GM19043 (cell line): Measurements from ENCODE around the gene CD81.

Source experiments
- ATAC-seq: cut with Tn5 transposase; IDR thresholded peaks from one replicate; pipeline ENCODE4 v1.9.1; 2021; ENCODE audit warnings: low read depth; ENCODE audit not compliant: unreplicated experiment

The CD81 gene

GRCh38 chr11:2388431-2389376 is 11.6 kb downstream of the CD81 start:
- no peak for ATAC-seq

- ATAC-seq = no peak
Observed at GRCh38 chr11:2389377-2390026, 12.4 kb downstream of the CD81 start.

GRCh38 chr11:2390091-2390724 is 13.1 kb downstream of the CD81 start:
- no peak for ATAC-seq

DNA sequence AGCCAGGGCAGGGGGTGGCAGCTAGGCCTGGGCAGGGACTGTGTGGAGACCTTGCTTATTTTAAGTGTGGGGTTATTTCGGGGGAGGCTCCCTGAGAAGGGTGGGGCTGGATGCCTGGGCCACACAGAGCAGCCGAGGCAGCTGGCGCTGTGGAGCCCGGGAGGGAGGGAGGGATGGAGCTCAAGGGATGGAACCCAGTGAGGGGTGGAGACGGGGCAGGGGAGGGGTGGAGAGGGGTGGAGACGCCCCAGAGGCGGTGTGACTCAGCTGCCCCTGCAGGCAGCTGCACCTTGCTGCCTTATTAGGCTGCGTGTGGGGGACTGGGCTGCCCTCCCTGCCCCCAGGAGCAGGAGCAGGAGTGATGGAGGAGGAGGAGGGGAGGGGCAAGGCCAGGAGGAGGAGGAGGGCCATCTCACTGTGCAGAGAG is 13.6 kb downstream of the CD81 start:
- no peak for ATAC-seq

- ATAC-seq = no peak
Observed at GRCh38 chr11:2391181-2391975, 14.3 kb downstream of the CD81 start.

GRCh38 chr11:2392241-2392959 is 15.3 kb downstream of the CD81 start:
- ATAC-seq = no peak

- no peak for ATAC-seq
Observed at GRCh38 chr11:2393111-2393868, 16.2 kb downstream of the CD81 start.

GRCh38 chr11:2393941-2394817 is 17.1 kb downstream of the CD81 start:
- no peak for ATAC-seq

- no peak for ATAC-seq
Observed at GRCh38 chr11:2394818-2395105, 17.7 kb downstream of the CD81 start.

GRCh38 chr11:2395211-2395730 is 18.2 kb downstream of the CD81 start:
- ATAC-seq = no peak

DNA sequence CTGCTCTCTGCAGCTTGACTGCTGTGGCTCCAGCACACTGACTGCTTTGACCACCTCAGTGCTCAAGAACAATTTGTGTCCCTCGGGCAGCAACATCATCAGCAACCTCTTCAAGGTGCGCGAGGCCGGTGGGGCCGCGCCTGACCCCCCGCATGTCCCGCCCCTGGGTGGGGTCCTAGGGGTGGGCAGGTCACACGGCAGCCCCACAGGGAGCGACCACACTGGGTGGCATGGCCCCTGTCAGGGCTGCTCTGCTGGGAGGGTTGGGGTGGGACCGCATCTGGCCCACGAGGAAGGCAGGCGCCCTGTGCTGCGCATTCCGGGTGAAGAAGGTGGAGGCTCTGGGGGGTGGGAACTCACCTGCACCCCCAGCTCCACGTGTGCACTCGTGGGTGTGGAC is 18.7 kb downstream of the CD81 start:
- no peak for ATAC-seq

DNA sequence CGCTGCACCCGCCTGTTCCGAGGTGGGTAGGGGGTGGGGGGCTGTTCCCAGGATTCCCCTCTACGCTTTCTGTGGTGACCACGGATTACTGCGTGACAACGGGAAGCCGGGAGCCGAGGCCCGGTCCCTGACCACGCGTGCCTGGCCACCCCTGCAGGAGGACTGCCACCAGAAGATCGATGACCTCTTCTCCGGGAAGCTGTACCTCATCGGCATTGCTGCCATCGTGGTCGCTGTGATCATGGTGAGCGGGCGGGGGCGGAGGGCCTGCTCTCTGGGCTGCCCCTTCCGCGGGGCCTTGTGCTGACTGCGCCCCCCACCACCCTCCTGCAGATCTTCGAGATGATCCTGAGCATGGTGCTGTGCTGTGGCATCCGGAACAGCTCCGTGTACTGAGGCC is 19.4 kb downstream of the CD81 start:
- ATAC-seq = no peak

DNA sequence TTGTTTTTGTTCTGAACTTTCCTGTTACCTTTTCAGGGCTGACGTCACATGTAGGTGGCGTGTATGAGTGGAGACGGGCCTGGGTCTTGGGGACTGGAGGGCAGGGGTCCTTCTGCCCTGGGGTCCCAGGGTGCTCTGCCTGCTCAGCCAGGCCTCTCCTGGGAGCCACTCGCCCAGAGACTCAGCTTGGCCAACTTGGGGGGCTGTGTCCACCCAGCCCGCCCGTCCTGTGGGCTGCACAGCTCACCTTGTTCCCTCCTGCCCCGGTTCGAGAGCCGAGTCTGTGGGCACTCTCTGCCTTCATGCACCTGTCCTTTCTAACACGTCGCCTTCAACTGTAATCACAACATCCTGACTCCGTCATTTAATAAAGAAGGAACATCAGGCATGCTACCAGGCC is 19.9 kb downstream of the CD81 start:
- ATAC-seq = no peak

GRCh38 chr11:2398664-2399355 is 21.7 kb downstream of the CD81 start:
- no peak for ATAC-seq

DNA sequence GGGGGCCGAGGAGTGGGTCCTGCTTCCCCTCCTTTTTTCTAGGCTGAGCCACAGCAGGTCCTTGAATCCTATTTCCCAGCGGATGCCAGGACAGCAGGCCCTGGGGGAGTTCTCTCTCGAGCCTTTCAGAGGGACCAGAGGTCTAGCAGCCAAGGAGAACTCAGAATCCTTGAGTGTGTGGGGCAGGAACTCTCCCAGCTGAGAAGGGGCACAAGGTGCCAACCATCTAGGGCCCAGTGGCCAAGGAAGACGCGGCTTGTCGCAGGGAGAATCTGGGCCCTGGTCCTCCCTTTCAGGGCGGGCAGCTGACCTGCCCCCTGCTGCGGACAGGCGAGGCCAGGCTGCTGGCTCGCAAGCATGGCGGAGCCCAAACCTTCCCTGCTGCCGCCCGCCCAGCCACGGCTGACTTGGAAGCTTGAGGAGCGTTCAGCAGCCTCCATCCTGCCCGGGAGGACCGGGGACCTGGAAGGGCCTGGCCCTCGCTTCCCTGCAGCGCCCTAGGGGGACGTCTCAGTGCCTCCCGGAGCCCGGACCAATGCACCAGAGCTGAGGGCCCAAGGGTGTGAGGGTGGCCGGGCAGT is 22.5 kb downstream of the CD81 start:
- no peak for ATAC-seq

DNA sequence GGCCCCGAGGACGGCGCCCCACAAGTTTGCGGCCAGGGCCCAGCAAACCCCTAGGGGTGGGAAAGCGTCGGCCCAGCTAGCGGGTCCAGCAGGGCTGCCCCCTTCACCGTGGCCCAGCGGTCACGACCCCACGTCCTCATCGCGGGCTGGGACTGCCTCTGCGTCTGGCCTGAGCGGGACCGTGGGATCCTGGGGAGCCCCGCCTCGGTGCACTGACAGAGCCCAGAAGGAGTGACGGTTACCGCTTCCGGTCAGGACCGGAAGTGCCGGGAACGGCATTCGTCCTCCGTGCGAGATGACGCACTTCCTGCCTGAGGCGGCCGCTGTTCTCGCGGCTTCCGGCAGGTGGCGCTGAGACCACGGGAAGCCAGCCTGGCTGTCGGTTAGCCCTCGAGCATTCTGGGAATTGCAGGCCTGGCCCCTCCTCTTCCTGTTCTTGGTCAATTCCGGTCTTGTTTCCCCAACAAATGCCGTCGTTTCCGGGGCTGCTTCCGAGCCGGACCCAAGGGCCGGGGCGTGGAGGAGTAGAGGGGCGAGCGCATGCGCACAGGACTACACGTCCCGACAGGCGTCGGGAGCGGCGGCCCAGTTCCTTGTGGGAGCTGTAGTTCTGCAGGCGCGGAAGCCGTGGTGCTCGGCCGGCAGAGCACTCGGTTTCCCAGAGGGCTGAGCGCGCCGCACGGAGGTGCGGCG is 23.1 kb downstream of the CD81 start, which contains the start of gene TSSC4:
TSSC4 (plus strand) TSS at position 682 of the 693 bp plus-strand sequence. CDS start 1,884 bp downstream, outside the sequence.
- ATAC-seq = peak; percentile 75
